ENCODE data around the gene SEMA6B. TPM values are rescaled to one million over a fixed set of nuclear protein-coding genes. Genes with fewer than 3 reads are reported as not detected.

The SEMA6B gene
- polyA plus RNA-seq, 1 donor (not counting 4 experiments of a cell fraction or from before 2014, with no cell fraction given) = 0.41 TPM

- H3K4me3 ChIP-seq (ENCODE audit: control insufficient read depth in 2 of 3, extremely low read depth in 1 of 3, insufficient read depth in 2 of 3, low read depth in 1 of 3, low read length in 3 of 3) = peak overlapping the region in 2 of 3 experiments; percentile 12 to 14
- H3K4me2 ChIP-seq (ENCODE audit: control insufficient read depth, extremely low read depth, insufficient read depth, low read depth, low read length) = peak overlapping the region; percentile 45
- H3K27ac ChIP-seq (ENCODE audit: control insufficient read depth, insufficient read depth, low read length) = no peak overlapping the region
- DNase-seq (ENCODE audit: low read depth, low spot score) = no peak
- H3K79me2 ChIP-seq (ENCODE audit: control insufficient read depth, insufficient read depth, low read length) = no peaks in the 10 kb centered on the region
- H3K27me3 ChIP-seq (ENCODE audit: control insufficient read depth, extremely low read depth, insufficient read depth, low read length) = no peaks in the 10 kb centered on the region
- no peaks in the 10 kb centered on the region for H3K9me3 ChIP-seq (ENCODE audit: control insufficient read depth, low read depth, low read length)
- no peaks in the 10 kb centered on the region for H3K36me3 ChIP-seq (ENCODE audit: control insufficient read depth in 2 of 2, extremely low read depth in 1 of 2, insufficient read depth in 2 of 2, low read length in 2 of 2)
- FAIRE-seq = no peak
- H3K9ac ChIP-seq (ENCODE audit: control insufficient read depth, extremely low read depth, insufficient read depth, low read length) = no peak overlapping the region
- peak overlapping the region; percentile 6 for H2AFZ ChIP-seq (ENCODE audit: control insufficient read depth, low read length)
- H3K9me1 ChIP-seq (ENCODE audit: control insufficient read depth, extremely low read depth, insufficient read depth, low read length) = no peaks in the 10 kb centered on the region
- no peak for TF ChIP-seq CTCF (optimal IDR thresholded peaks at IDR 0.05 in 1 of 3, IDR thresholded peaks at IDR 0.05 in 1 of 3, conservative IDR thresholded peaks at IDR 0.05 in 1 of 3; ENCODE audit: extremely low read depth in 1 of 3, insufficient read depth in 2 of 3, low read length in 3 of 3)
- no peak for TF ChIP-seq EZH2 (IDR thresholded peaks at IDR 0.05; ENCODE audit: low read length)
- no peaks in the 10 kb centered on the region for H4K20me1 ChIP-seq (ENCODE audit: control insufficient read depth, extremely low read depth, insufficient read depth, low read length)
- peaks cover 7% of the 10 kb centered on the region for H3K4me1 ChIP-seq (ENCODE audit: control insufficient read depth, extremely low read depth, insufficient read depth, low read length)
- dilution Hi-C loops (cut with MboI; ENCODE audit: extremely low pct_ligation_motif_present, low sequenced_read_pairs) = no loop called here
Observed at GRCh38 chr19:4597975-4598671, 38.6 kb upstream of the SEMA6B start.

GRCh38 chr19:4597278-4597974 lies 37.9 kb upstream of the SEMA6B start:
- Histone ChIP-seq H3K4me3 (ENCODE audit: control insufficient read depth in 2 of 3, extremely low read depth in 1 of 3, insufficient read depth in 2 of 3, low read depth in 1 of 3, low read length in 3 of 3) (peak overlapping the region in 1 of 3 experiments; percentile 12), H3K27ac (ENCODE audit: control insufficient read depth, insufficient read depth, low read length) (no peak overlapping the region), H3K9me3 (ENCODE audit: control insufficient read depth, low read depth, low read length) (no peaks in the 10 kb centered on the region), H3K9me1 (ENCODE audit: control insufficient read depth, extremely low read depth, insufficient read depth, low read length) (no peaks in the 10 kb centered on the region), H3K79me2 (ENCODE audit: control insufficient read depth, insufficient read depth, low read length) (no peaks in the 10 kb centered on the region), H3K4me2 (ENCODE audit: control insufficient read depth, extremely low read depth, insufficient read depth, low read depth, low read length) (peak overlapping the region; percentile 58), H3K27me3 (ENCODE audit: control insufficient read depth, extremely low read depth, insufficient read depth, low read length) (no peaks in the 10 kb centered on the region), H3K9ac (ENCODE audit: control insufficient read depth, extremely low read depth, insufficient read depth, low read length) (no peak overlapping the region), H3K36me3 (ENCODE audit: control insufficient read depth in 2 of 2, extremely low read depth in 1 of 2, insufficient read depth in 2 of 2, low read length in 2 of 2) (no peaks in the 10 kb centered on the region), H4K20me1 (ENCODE audit: control insufficient read depth, extremely low read depth, insufficient read depth, low read length) (no peaks in the 10 kb centered on the region), H2AFZ (ENCODE audit: control insufficient read depth, low read length) (no peak overlapping the region), H3K4me1 (ENCODE audit: control insufficient read depth, extremely low read depth, insufficient read depth, low read length) (peaks cover 7% of the 10 kb centered on the region)
- dilution Hi-C loops (cut with MboI; ENCODE audit: extremely low pct_ligation_motif_present, low sequenced_read_pairs) = no loop called here
- DNase-seq (ENCODE audit: low read depth, low spot score) (no peak), FAIRE-seq (no peak)
- TF ChIP-seq EZH2 (IDR thresholded peaks at IDR 0.05; ENCODE audit: low read length) (no peak), CTCF (optimal IDR thresholded peaks at IDR 0.05 in 1 of 3, IDR thresholded peaks at IDR 0.05 in 1 of 3, conservative IDR thresholded peaks at IDR 0.05 in 1 of 3; ENCODE audit: extremely low read depth in 1 of 3, insufficient read depth in 2 of 3, low read length in 3 of 3) (no peak)

All from keratinocyte (primary cell).